Measurements from ENCODE around the gene NT5DC2.

NT5DC2 gene

GRCh38 chr3:52484680-52485461 is 48.8 kb downstream of the NT5DC2 start:
- no peak for DNase-seq

GRCh38 chr3:52483577-52484381 is 49.9 kb downstream of the NT5DC2 start:
- no peak for DNase-seq

GRCh38 chr3:52483081-52483480 is 50.6 kb downstream of the NT5DC2 start:
- no peak for DNase-seq

DNA sequence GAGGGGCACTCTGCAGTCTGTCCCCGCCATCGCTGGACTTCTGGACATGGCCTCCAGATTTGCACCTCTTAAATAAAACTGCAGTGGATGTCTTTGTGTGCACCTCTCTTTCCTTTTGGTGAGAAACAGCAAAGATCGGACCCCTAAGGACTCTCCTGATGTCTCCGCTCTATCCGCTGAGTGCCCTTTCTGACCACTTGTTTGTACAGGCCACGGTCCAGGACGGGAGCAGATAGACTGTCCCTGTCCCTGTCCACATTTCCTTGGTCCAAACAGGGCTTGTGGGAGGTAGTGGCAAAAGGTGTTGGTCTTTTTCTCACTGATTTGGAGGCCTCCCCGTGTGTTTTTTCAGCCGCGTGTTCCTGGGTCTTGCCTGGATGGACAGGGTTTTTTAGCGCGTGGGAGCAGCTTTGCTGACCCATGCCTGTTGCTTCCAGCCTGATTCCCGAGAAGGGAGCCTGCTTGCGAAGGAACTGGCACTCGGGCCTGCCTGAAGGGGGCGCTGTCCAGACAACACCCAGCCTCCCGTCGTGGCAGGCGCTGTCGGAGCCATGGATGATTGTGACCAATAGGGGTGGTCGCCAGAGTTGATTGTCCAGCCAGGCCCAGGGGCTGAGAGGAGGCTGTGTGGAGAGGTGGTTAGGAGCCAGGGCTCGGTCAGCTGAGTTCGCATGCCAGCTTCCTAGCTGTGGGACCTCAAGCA is 51.7 kb downstream of the NT5DC2 start:
- no peak for DNase-seq

DNA sequence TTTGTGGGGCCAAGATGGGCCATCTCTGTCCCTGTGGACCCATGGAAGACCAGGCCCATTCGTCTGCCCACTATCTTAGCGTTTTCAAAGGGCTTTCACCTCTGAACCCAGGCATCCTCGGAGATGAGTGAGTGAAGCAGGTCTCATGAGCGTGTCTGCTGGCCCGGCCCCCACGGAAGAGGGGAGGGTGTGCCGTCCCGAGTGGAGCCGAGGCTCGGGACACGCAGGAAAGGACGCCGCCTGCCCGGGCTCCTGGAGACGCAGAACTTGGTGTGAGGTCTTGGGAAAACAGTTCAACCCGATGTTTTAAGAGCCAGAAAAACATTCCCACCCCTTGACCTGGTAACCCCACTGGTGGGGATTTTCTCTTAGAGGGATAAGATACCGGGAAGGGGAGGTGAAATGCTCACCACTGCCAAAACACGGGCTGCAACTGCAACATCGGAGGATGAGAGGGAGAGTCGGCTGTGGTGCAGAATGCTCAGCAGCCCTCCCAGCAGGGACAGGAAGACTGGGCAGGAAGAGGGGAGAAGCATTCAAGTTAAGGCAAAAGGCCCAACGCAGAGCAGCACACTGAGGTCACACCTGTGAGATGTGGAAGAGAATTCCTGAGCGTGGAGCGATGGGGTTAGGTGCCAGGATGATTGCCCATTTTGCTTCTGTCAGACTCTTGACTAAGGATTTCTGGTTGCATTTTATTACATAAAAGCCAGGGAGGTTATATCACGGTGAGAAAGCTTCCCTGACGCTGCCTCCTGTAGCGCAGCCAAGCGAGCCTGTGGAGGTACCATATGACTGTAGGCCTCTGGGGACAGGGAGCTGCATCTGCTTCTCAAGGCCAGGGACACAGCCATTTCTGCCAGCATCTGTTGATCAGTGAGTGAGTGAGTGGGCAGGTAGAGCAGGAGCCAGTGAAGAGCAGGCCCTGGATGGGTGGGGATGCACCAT is 52.6 kb downstream of the NT5DC2 start:
- DNase-seq = no peak

DNA sequence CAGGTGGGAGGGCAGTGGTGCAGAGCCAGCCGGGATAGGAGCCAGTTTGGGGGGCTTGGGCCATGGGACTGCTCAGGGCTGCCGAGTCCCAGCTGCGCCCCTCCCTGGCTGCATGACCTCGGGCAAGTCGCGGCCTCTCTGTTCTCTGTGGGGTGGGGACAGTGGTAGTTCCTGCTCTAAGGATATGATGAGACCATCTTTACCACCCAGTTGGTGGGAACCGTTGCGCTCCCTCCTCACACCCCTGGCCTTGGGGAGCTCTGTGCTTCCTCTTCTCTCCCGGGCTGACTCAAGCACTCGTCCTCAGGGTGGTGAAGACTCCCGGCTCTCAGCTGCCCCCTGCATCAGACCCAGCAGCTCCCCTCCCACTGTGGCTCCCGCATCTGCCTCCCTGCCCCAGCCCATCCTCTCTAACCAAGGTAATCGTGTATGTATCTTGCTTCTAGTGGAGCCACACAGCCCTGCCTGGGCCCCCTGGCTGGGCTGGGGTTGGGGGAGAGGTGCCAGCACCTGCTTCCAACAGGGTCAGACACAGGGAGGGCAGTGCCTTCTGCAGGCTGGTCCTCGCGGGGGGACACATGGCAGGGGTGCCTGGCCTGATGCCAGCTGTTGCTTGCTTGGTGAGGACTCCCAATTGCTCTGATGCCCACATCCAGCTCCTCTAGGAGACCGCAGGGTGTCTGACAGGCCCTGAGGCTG is 53.6 kb downstream of the NT5DC2 start:
- no peak for DNase-seq

GRCh38 chr3:52479037-52479876 is 54.4 kb downstream of the NT5DC2 start:
- no peak for DNase-seq

- DNase-seq = no peak
Observed at GRCh38 chr3:52477796-52478095, 55.9 kb downstream of the NT5DC2 start.

DNA sequence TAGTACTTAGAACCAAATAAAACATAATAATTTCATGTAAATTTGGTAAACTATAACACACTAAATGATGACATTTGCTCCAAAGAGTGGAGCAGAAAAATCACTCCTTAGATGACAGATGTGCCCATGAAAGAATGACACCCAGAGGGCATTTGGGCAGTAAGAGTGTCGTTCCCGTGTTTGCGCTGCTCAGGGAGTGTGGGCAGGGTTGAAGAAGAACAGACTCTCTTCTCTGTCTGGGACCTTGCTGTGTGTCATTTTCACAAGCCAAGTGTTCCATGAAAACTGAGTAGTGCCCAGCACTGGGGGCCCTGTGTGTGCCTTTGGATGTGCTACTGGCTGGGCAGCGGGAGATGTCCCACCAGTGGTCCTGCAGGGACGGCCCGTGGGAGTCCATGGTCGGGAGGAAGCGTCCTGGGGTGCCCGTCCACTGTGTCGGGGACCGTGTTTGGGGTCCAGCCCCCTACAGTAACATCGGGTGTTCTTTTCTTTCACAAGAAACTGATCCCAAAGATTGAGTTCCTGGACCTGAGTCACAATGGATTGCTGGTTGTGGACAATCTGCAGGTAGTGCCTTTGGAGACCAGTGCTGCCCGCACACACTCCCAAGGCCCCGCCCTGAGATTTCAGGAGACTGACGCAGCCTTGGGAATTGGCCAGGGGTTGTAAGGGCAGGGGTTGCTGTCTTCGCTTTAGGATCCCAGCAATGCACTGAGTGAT is 56.4 kb downstream of the NT5DC2 start:
- no peak for DNase-seq

All from activated CD4-positive, alpha-beta T cell treated with anti-CD3 and anti-CD28 coated beads, Interleukin-2, amount 50 U/mL, for 16 hours (primary cell).